ENCODE data around the gene EML3. TPM values are rescaled to one million over a fixed set of nuclear protein-coding genes. Genes with fewer than 3 reads are reported as not detected.

EML3 gene
- polyA plus RNA-seq, 1 donor, result 15.3 TPM

Other genes starting within 250 kb of the EML3 start
- not detected for gene SCGB1A1, start 193.7 kb downstream of the EML3 start, polyA plus RNA-seq (ENCODE audit: insufficient read length)
- gene AHNAK, start 66.0 kb downstream of the EML3 start, polyA plus RNA-seq (ENCODE audit: insufficient read length), result 240 TPM
- 3,650 TPM for gene EEF1G, start 38.9 kb downstream of the EML3 start, polyA plus RNA-seq (ENCODE audit: insufficient read length)
- gene TUT1, start 21.3 kb downstream of the EML3 start, polyA plus RNA-seq (ENCODE audit: insufficient read length), result 11.2 TPM
- 38.7 TPM for gene MTA2, start 10.9 kb downstream of the EML3 start, polyA plus RNA-seq (ENCODE audit: insufficient read length)
- gene ROM1, start 482 bp upstream of the EML3 start, polyA plus RNA-seq (ENCODE audit: insufficient read length), result 1.4 TPM
- gene B3GAT3, start 9.2 kb upstream of the EML3 start, polyA plus RNA-seq (ENCODE audit: insufficient read length), result 21.9 TPM
- gene GANAB, start 33.8 kb upstream of the EML3 start, polyA plus RNA-seq (ENCODE audit: insufficient read length), result 142 TPM
- gene INTS5, start 40.5 kb upstream of the EML3 start, polyA plus RNA-seq (ENCODE audit: insufficient read length), result 10.9 TPM
- gene C11orf98, start 52.4 kb upstream of the EML3 start, polyA plus RNA-seq (ENCODE audit: insufficient read length), result 29.4 TPM
- gene CSKMT, start 52.5 kb upstream of the EML3 start, polyA plus RNA-seq (ENCODE audit: insufficient read length), result 2.8 TPM
- 5.5 TPM for gene UQCC3, start 58.9 kb upstream of the EML3 start, polyA plus RNA-seq (ENCODE audit: insufficient read length)
- 5.8 TPM for gene LBHD1, start 59.5 kb upstream of the EML3 start, polyA plus RNA-seq (ENCODE audit: insufficient read length)
- gene UBXN1, start 66.3 kb upstream of the EML3 start, polyA plus RNA-seq (ENCODE audit: insufficient read length), result 145 TPM
- 18.8 TPM for gene LRRN4CL, start 76.8 kb upstream of the EML3 start, polyA plus RNA-seq (ENCODE audit: insufficient read length)
- 16.5 TPM for gene BSCL2, start 94.6 kb upstream of the EML3 start, polyA plus RNA-seq (ENCODE audit: insufficient read length)
- gene GNG3, start 94.9 kb upstream of the EML3 start, polyA plus RNA-seq (ENCODE audit: insufficient read length), result 0.68 TPM
- gene HNRNPUL2, start 114.7 kb upstream of the EML3 start, polyA plus RNA-seq (ENCODE audit: insufficient read length), result 41.3 TPM
- 28.2 TPM for gene TTC9C, start 115.7 kb upstream of the EML3 start, polyA plus RNA-seq (ENCODE audit: insufficient read length)
- 4.1 TPM for gene ZBTB3, start 141.4 kb upstream of the EML3 start, polyA plus RNA-seq (ENCODE audit: insufficient read length)
- gene POLR2G, start 148.8 kb upstream of the EML3 start, polyA plus RNA-seq (ENCODE audit: insufficient read length), result 83.2 TPM
- 17.0 TPM for gene TAF6L, start 158.6 kb upstream of the EML3 start, polyA plus RNA-seq (ENCODE audit: insufficient read length)
- 27.2 TPM for gene TMEM179B, start 174.6 kb upstream of the EML3 start, polyA plus RNA-seq (ENCODE audit: insufficient read length)
- 15.5 TPM for gene TMEM223, start 179.2 kb upstream of the EML3 start, polyA plus RNA-seq (ENCODE audit: insufficient read length)
- 64.5 TPM for gene NXF1, start 192.7 kb upstream of the EML3 start, polyA plus RNA-seq (ENCODE audit: insufficient read length)
- 32.0 TPM for gene STX5, start 219.3 kb upstream of the EML3 start, polyA plus RNA-seq (ENCODE audit: insufficient read length)
- not detected for gene TEX54, start 220.1 kb upstream of the EML3 start, polyA plus RNA-seq (ENCODE audit: insufficient read length)
- gene WDR74, start 226.8 kb upstream of the EML3 start, polyA plus RNA-seq (ENCODE audit: insufficient read length), result 33.1 TPM

Data from forelimb muscle (tissue), 1 donor.